ENCODE measurements around the gene ARAP3. TPM values are rescaled to one million over a fixed set of nuclear protein-coding genes. Genes with fewer than 3 reads are reported as not detected.

ARAP3 gene
- total RNA-seq, 1 experiment from 2014 or later, result 15.1 TPM

GRCh38 chr5:141704782-141705297 lies 22.8 kb upstream of the ARAP3 start:
- ATAC-seq (no peak), DNase-seq (ENCODE audit: low read depth, low spot score) (no peak)
- Histone ChIP-seq H3K27ac (ENCODE audit: low read depth, low read length) (no peak overlapping the region), H2AFZ (ENCODE audit: low read depth, low read length, poor library complexity, severe bottlenecking) (no peak overlapping the region), H3K79me2 (ENCODE audit: insufficient read depth, low read length) (no peaks in the 10 kb centered on the region), H3K4me3 (replicated peaks in 1 of 2; ENCODE audit: low read depth in 1 of 2, low read length in 2 of 2) (no peak overlapping the region), H3K9me3 (ENCODE audit: control insufficient read depth in 1 of 2, insufficient read depth in 1 of 2, low read depth in 1 of 2, low read length in 2 of 2) (no peaks in the 10 kb centered on the region), H3K36me3 (ENCODE audit: control insufficient read depth in 1 of 2, insufficient read depth in 2 of 2, low read length in 2 of 2) (no peaks in the 10 kb centered on the region), H3K9ac (ENCODE audit: low read length) (no peak overlapping the region), H3K4me1 (ENCODE audit: control insufficient read depth in 1 of 2, insufficient read depth in 2 of 2, low read length in 2 of 2) (peaks cover 0 to 7% of the 10 kb centered on the region in 2 experiments; a peak in 1 of 4 replicates), H3K27me3 (ENCODE audit: insufficient read depth, low read length) (no peaks in the 10 kb centered on the region), H3K4me2 (ENCODE audit: low read length) (no peak overlapping the region), H3K9me2 (ENCODE audit: insufficient read depth) (no peaks in the 10 kb centered on the region), H4K20me1 (ENCODE audit: insufficient read depth) (no peaks in the 10 kb centered on the region)
- TF ChIP-seq FOSL1 (IDR thresholded peaks at IDR 0.05; ENCODE audit: low read depth) (no peak), TCF7L2 (IDR thresholded peaks at IDR 0.05; ENCODE audit: borderline replicate concordance, extremely low read depth, insufficient read depth, insufficient read length) (no peak)
- RAD21 ChIA-PET (ENCODE audit: low non-redundant PET in 1 of 2, low total read pairs in 2 of 2, uncharacterized antibody in 2 of 2, unreplicated experiment in 2 of 2), result no interaction called here
- no TSS peak for BruUV-seq (replicated peaks)
- POLR2A ChIA-PET, result no interaction called here
- CTCF ChIA-PET, result interaction anchor here (1.2 to 4.0 kb wide), 2 partner anchors 8 to 174 kb away, joined by 3 to 15 read pairs; partner anchors contain the start of gene PCDH1
- intact Hi-C loops (cut with micrococcal nuclease), result no loop called here

- Histone ChIP-seq H3K27me3 (ENCODE audit: insufficient read depth, low read length) (no peaks in the 10 kb centered on the region), H3K4me3 (replicated peaks in 1 of 2; ENCODE audit: low read depth in 1 of 2, low read length in 2 of 2) (no peak overlapping the region), H3K4me2 (ENCODE audit: low read length) (no peak overlapping the region), H3K27ac (ENCODE audit: low read depth, low read length) (no peak overlapping the region), H3K9ac (ENCODE audit: low read length) (no peak overlapping the region), H3K9me2 (ENCODE audit: insufficient read depth) (no peaks in the 10 kb centered on the region), H3K79me2 (ENCODE audit: insufficient read depth, low read length) (no peaks in the 10 kb centered on the region), H4K20me1 (ENCODE audit: insufficient read depth) (no peaks in the 10 kb centered on the region), H2AFZ (ENCODE audit: low read depth, low read length, poor library complexity, severe bottlenecking) (no peak overlapping the region), H3K4me1 (ENCODE audit: control insufficient read depth in 1 of 2, insufficient read depth in 2 of 2, low read length in 2 of 2) (peaks cover 0 to 7% of the 10 kb centered on the region in 2 experiments; a peak in 1 of 4 replicates), H3K9me3 (ENCODE audit: control insufficient read depth in 1 of 2, insufficient read depth in 1 of 2, low read depth in 1 of 2, low read length in 2 of 2) (no peaks in the 10 kb centered on the region), H3K36me3 (ENCODE audit: control insufficient read depth in 1 of 2, insufficient read depth in 2 of 2, low read length in 2 of 2) (no peaks in the 10 kb centered on the region)
- no TSS peak for BruUV-seq (replicated peaks)
- TF ChIP-seq EZH2 (IDR thresholded peaks at IDR 0.05), result no peak
- TF ChIP-seq ZBTB33 (IDR thresholded peaks at IDR 0.05; ENCODE audit: extremely low read depth, insufficient replicate concordance, low read length), result no peak
- TF ChIP-seq CEBPB (IDR thresholded peaks at IDR 0.05; ENCODE audit: low read depth), result no peak
- TF ChIP-seq MAX (IDR thresholded peaks at IDR 0.05), result no peak
- TF ChIP-seq CBX3 (IDR thresholded peaks at IDR 0.05; ENCODE audit: low read depth), result no peak
- TF ChIP-seq JUND (IDR thresholded peaks at IDR 0.05), result no peak
- no peak for TF ChIP-seq REST (IDR thresholded peaks at IDR 0.05; ENCODE audit: low read depth)
- no peak for TF ChIP-seq SRF (IDR thresholded peaks at IDR 0.05; ENCODE audit: low read depth)
- POLR2A ChIA-PET, result no interaction called here
- intact Hi-C loops (cut with micrococcal nuclease), result no loop called here
- RAD21 ChIA-PET (ENCODE audit: low non-redundant PET in 1 of 2, low total read pairs in 2 of 2, uncharacterized antibody in 2 of 2, unreplicated experiment in 2 of 2), result no interaction called here
- CTCF ChIA-PET, result interaction anchor here (4.0 kb wide), 1 partner anchor 175 kb away, joined by 15 read pairs; the partner anchor contains the start of gene PCDH1
- ATAC-seq, result no peak
- no peak for DNase-seq (ENCODE audit: low read depth, low spot score)
Observed at GRCh38 chr5:141703133-141703561, 21.1 kb upstream of the ARAP3 start.
